ENCODE data around the gene PF4V1. TPM values are rescaled to one million over a fixed set of nuclear protein-coding genes. Genes with fewer than 3 reads are reported as not detected.
"Not testable (repeated sequence)": the region's sequence is repeated elsewhere in the genome, so short reads cannot be mapped to it uniquely, and the experiment has no call there.

PF4V1 gene
- total RNA-seq, 1 experiment from 2014 or later = not detected

- DNase-seq (ENCODE audit: low read depth) = no peak
These were observed 17.2 kb downstream of the PF4V1 start for GRCh38 chr4:73870260-73870659.

GRCh38 chr4:73870768-73871167, 17.7 kb downstream of the PF4V1 start:
- DNase-seq (ENCODE audit: low read depth) = no peak

GRCh38 chr4:73871511-73872310, 18.6 kb downstream of the PF4V1 start:
- no peak for DNase-seq (ENCODE audit: low read depth)

GRCh38 chr4:73872316-73873108, 19.4 kb downstream of the PF4V1 start:
- no peak for DNase-seq (ENCODE audit: low read depth)

- no peak for DNase-seq (ENCODE audit: low read depth)
These were observed 21.3 kb downstream of the PF4V1 start for GRCh38 chr4:73874386-73874785.

GRCh38 chr4:73875401-73875800, 22.3 kb downstream of the PF4V1 start:
- no peak for DNase-seq (ENCODE audit: low read depth)

- peak; percentile 72 for DNase-seq (ENCODE audit: low read depth)
These were observed 30.2 kb downstream of the PF4V1 start for GRCh38 chr4:73883306-73883705.

GRCh38 chr4:73885574-73886267, 32.6 kb downstream of the PF4V1 start:
- DNase-seq (ENCODE audit: low read depth) = peak; percentile 38

- DNase-seq (ENCODE audit: low read depth) = no peak
These were observed 38.2 kb downstream of the PF4V1 start for GRCh38 chr4:73891326-73891725.

- no peak for DNase-seq (ENCODE audit: low read depth)
These were observed 38.8 kb downstream of the PF4V1 start for GRCh38 chr4:73891739-73892405.

GRCh38 chr4:73892966-73893365, 39.9 kb downstream of the PF4V1 start:
- no peak for DNase-seq (ENCODE audit: low read depth)

- DNase-seq (ENCODE audit: low read depth) = no peak
These were observed 40.9 kb downstream of the PF4V1 start for GRCh38 chr4:73894001-73894400.

GRCh38 chr4:73895201-73896175, 42.4 kb downstream of the PF4V1 start:
- DNase-seq (ENCODE audit: low read depth) = no peak

GRCh38 chr4:73896416-73896815, 43.3 kb downstream of the PF4V1 start:
- DNase-seq (ENCODE audit: low read depth) = no peak

GRCh38 chr4:73897380-73898136, 44.5 kb downstream of the PF4V1 start:
- DNase-seq (ENCODE audit: low read depth) = no peak

- not testable (repeated sequence) for DNase-seq (ENCODE audit: low read depth)
These were observed 46.2 kb downstream of the PF4V1 start for GRCh38 chr4:73899338-73899737.

- DNase-seq (ENCODE audit: low read depth) = peak; percentile 23
These were observed 47.9 kb downstream of the PF4V1 start for GRCh38 chr4:73901031-73901430.

- no peak for DNase-seq (ENCODE audit: low read depth)
These were observed 49.0 kb downstream of the PF4V1 start for GRCh38 chr4:73902038-73902637.

GRCh38 chr4:73902817-73903547, 49.9 kb downstream of the PF4V1 start:
- DNase-seq (ENCODE audit: low read depth) = no peak
